IMR-90 (cell line): Measurements from ENCODE around the gene PDS5B. TPM values are rescaled to one million over a fixed set of nuclear protein-coding genes. Genes with fewer than 3 reads are reported as not detected.

ENCODE experiments used
- ATAC-seq: fragments of 200-7000 bp; cut with Tn5 transposase; 2 replicates; pipeline ENCODE4 v1.9.1; 2020; ENCODE audit warnings: low read depth, mild to moderate bottlenecking, moderate library complexity
- BruUV-seq: library from RNA; stranded (reverse); fragments of 400-500 nt; replicated peaks from 2 replicates; lab custom pipeline; 2021; lab: Mats Ljungman, UMichigan
- CTCF ChIA-PET: fragments of 300-600 bp; formaldehyde crosslinking; extraction: SDS; loops from one replicate; lab custom pipeline; 2021; ENCODE audit warnings: antibody characterized with exemption; lab: Yijun Ruan, JAX
- POLR2A ChIA-PET: fragments of 300-600 bp; sonication (Branson Sonifier 250); formaldehyde crosslinking; loops from one replicate; lab custom pipeline; 2022; ENCODE audit warnings: antibody characterized with exemption; ENCODE audit not compliant: unreplicated experiment; lab: Charles Lee
- DNase-seq: peaks from one replicate; pipeline ENCODE4 v3.0.0; 2013
- H2AFZ ChIP-seq: replicated peaks from 2 replicates; pipeline ENCODE3; 2013; ENCODE audit warnings: low read length, mild to moderate bottlenecking; ENCODE audit not compliant: poor library complexity
- H2AK5ac ChIP-seq: 2 replicates; pipeline ENCODE4 v1.6.1; 2013; ENCODE audit warnings: low read depth, low read length, inconsistent platforms
- H2AK9ac ChIP-seq: replicated peaks from 2 replicates; pipeline ENCODE3; 2013; ENCODE audit warnings: mild to moderate bottlenecking, low read depth, low read length, moderate library complexity; ENCODE audit not compliant: poor library complexity
- H2BK120ac ChIP-seq: 2 replicates; pipeline ENCODE4 v1.6.1; 2013; ENCODE audit warnings: low read depth, low read length, inconsistent platforms
- H2BK15ac ChIP-seq: 3 replicates; pipeline ENCODE4 v1.6.1; 2013; ENCODE audit warnings: low read depth, low read length, inconsistent platforms
- H2BK20ac ChIP-seq: 2 replicates; pipeline ENCODE4 v1.6.1; 2013; ENCODE audit warnings: low read depth, mild to moderate bottlenecking, inconsistent platforms, low read length, moderate library complexity
- H2BK5ac ChIP-seq: 2 replicates; pipeline ENCODE4 v1.6.1; 2013; ENCODE audit warnings: mild to moderate bottlenecking, low read depth, low read length, inconsistent platforms; ENCODE audit not compliant: poor library complexity, severe bottlenecking
- H3K14ac ChIP-seq: replicated peaks from 2 replicates; pipeline ENCODE4 v1.6.1; 2013; ENCODE audit warnings: low read depth, low read length, inconsistent platforms
- H3K18ac ChIP-seq: 2 replicates; pipeline ENCODE4 v1.6.1; 2013; ENCODE audit warnings: low read depth, low read length, control low read depth
- H3K23ac ChIP-seq: 2 replicates; pipeline ENCODE4 v1.6.1; 2013; ENCODE audit warnings: low read depth, low read length, inconsistent platforms
- H3K27ac ChIP-seq: 2 replicates; pipeline ENCODE4 v1.5.1; 2013; ENCODE audit warnings: mild to moderate bottlenecking, control low read depth, low read length; ENCODE audit not compliant: insufficient read depth
- H3K27me3 ChIP-seq: 2 replicates; pipeline ENCODE4 v1.6.1; 2013; ENCODE audit warnings: low read length; ENCODE audit not compliant: control insufficient read depth, insufficient read depth
- H3K36me3 ChIP-seq: 2 replicates; pipeline ENCODE4 v1.6.1; 2013; ENCODE audit warnings: low read length, mixed read lengths; ENCODE audit not compliant: control insufficient read depth, insufficient read depth
- H3K4ac ChIP-seq: 2 replicates; pipeline ENCODE4 v1.6.1; 2013; ENCODE audit warnings: low read depth, low read length, inconsistent platforms
- H3K4me1 ChIP-seq: 2 replicates; pipeline ENCODE4 v1.6.1; 2013; ENCODE audit warnings: low read length, mixed read lengths; ENCODE audit not compliant: control insufficient read depth, insufficient read depth
- H3K4me2 ChIP-seq: 2 replicates; pipeline ENCODE4 v1.6.1; 2013; ENCODE audit warnings: low read depth, mild to moderate bottlenecking, control low read depth, low read length, moderate library complexity
- H3K4me3 ChIP-seq: 2 replicates; pipeline ENCODE4 v1.5.1; 2013; ENCODE audit warnings: low read depth, mild to moderate bottlenecking, control low read depth, low read length, moderate library complexity; ENCODE audit not compliant: insufficient read depth
- H3K56ac ChIP-seq: 2 replicates; pipeline ENCODE4 v1.6.1; 2013; ENCODE audit warnings: low read length, inconsistent platforms; ENCODE audit not compliant: insufficient read depth; ENCODE audit errors: extremely low read depth
- H3K79me1 ChIP-seq, 2 experiments: 2 replicates each; pipeline ENCODE4 v1.6.1; 2013; ENCODE audit warnings: low read length in 2 of 2, inconsistent platforms in 1 of 2, low read depth in 1 of 2
- H3K9ac ChIP-seq: 2 replicates; pipeline ENCODE4 v1.6.1; 2013; ENCODE audit warnings: low read depth, low read length, control low read depth
- H3K9me1 ChIP-seq: 2 replicates; pipeline ENCODE4 v1.6.1; 2013; ENCODE audit warnings: low read length, inconsistent platforms; ENCODE audit not compliant: insufficient read depth
- H3K9me3 ChIP-seq: 2 replicates; pipeline ENCODE4 v1.6.1; 2013; ENCODE audit warnings: low read length; ENCODE audit not compliant: control insufficient read depth, insufficient read depth
- H4K20me1 ChIP-seq: 2 replicates; pipeline ENCODE4 v1.6.1; 2013; ENCODE audit warnings: low read length, inconsistent platforms; ENCODE audit not compliant: insufficient read depth
- H4K5ac ChIP-seq: 2 replicates; pipeline ENCODE4 v1.6.1; 2013; ENCODE audit warnings: mild to moderate bottlenecking, low read depth, low read length, control low read depth
- H4K8ac ChIP-seq, 2 experiments: 2 replicates each; pipeline ENCODE4 v1.6.1; 2013; ENCODE audit warnings: low read depth in 2 of 2, low read length in 2 of 2, control low read depth in 1 of 2, inconsistent platforms in 1 of 2
- H4K91ac ChIP-seq: 2 replicates; pipeline ENCODE4 v1.6.1; 2013; ENCODE audit warnings: low read depth, low read length, inconsistent platforms; ENCODE audit not compliant: insufficient read depth
- MAFK ChIP-seq: IDR thresholded peaks from 2 replicates; pipeline ENCODE4 v1.6.1; 2012; ENCODE audit warnings: low read depth, low read length, improper control_type of control experiment
- MXI1 ChIP-seq: IDR thresholded peaks from 2 replicates; pipeline ENCODE4 v1.6.1; 2012; ENCODE audit warnings: low read depth, mild to moderate bottlenecking, low read length, moderate library complexity, borderline replicate concordance
- RAD21 ChIP-seq: IDR thresholded peaks from 2 replicates; pipeline ENCODE4 v1.6.1; 2012; ENCODE audit warnings: low read length, improper control_type of control experiment
- RFX5 ChIP-seq: IDR thresholded peaks from 2 replicates; pipeline ENCODE4 v1.8.0; 2012; ENCODE audit warnings: low read depth, mild to moderate bottlenecking, low read length, moderate library complexity
- WGBS, 2 experiments: methylation state at CpG; one replicate each; pipeline versions ENCODE4 v1.1.5 to v1.1.7; 2013; ENCODE audit warnings: missing lambda C conversion rate in 2 of 2; ENCODE audit not compliant: insufficient read length in 1 of 2; ENCODE audit errors: extremely low coverage in 2 of 2; 5-methylcytosine and 5-hydroxymethylcytosine counted together
- dilution Hi-C: fragments of 300-500 bp; cut with HindIII; formaldehyde crosslinking; loops from one replicate; pipeline ENCODE4 v1.14.3; 2018; ENCODE audit warnings: low sequenced_read_pairs; ENCODE audit not compliant: unreplicated experiment
- in situ Hi-C: fragments of 300-500 bp; cut with MboI; formaldehyde crosslinking; loops from 3 replicates; pipeline ENCODE4 v1.14.3; 2019; ENCODE audit warnings: low sequenced_read_pairs, inconsistent platforms, mixed read lengths
- intact Hi-C: fragments of 100-400 bp; cut with micrococcal nuclease; formaldehyde crosslinking; loops from 2 replicates; pipeline ENCODE4 v1.10.0; 2022
- polyA plus RNA-seq, 3 experiments: library from polyadenylated mRNA; depleted of rRNA; stranded (reverse); fragments of >200 nt; gene quantifications; 2 replicates each; pipeline ENCODE4 v1.2.3, GENCODE V29; 2012; ENCODE audit warnings: low replicate concordance in 1 of 3
- total RNA-seq: library from RNA; depleted of rRNA; stranded (reverse); fragments of >200 nt; gene quantifications from 2 replicates; pipeline ENCODE4 v1.2.3, GENCODE V29; 2012

The PDS5B gene
- total and polyA plus RNA-seq, 2 of the 4 experiments (the other 2 are of a cell fraction), result 6.2 to 20.1 TPM

- H2BK20ac ChIP-seq, result no peak overlapping the region
- no peak overlapping the region for H2AK9ac ChIP-seq
- H3K27me3 ChIP-seq, result peaks cover 2% of the 10 kb centered on the region; the same call in 1 of the 2 replicates
- no CpG with 5 or more reads among the region's 2 CpGs for WGBS, 2 experiments
- H3K27ac ChIP-seq, result no peak overlapping the region
- ChIA-PET CTCF (no interaction called here), POLR2A (no interaction called here)
- H3K23ac ChIP-seq, result no peak overlapping the region
- H2AK5ac ChIP-seq, result no peak overlapping the region
- no peaks in the 10 kb centered on the region for H3K36me3 ChIP-seq
- no peak overlapping the region for H3K9ac ChIP-seq
- ATAC-seq (no peak), DNase-seq (no peak)
- H4K8ac ChIP-seq, result no peak overlapping the region
- no peak overlapping the region for H2BK120ac ChIP-seq
- no peak overlapping the region for H3K56ac ChIP-seq
- in situ Hi-C loops, result no loop called here
- TF ChIP-seq MAFK (no peak), RAD21 (no peak), RFX5 (no peak), MXI1 (no peak)
- no peak overlapping the region for H4K5ac ChIP-seq
- H3K4ac ChIP-seq, result no peak overlapping the region
- no TSS peak for BruUV-seq
- H2BK15ac ChIP-seq, result no peak overlapping the region
- H3K4me1 ChIP-seq, result no peaks in the 10 kb centered on the region
- no peak overlapping the region for H3K18ac ChIP-seq
- H3K14ac ChIP-seq, result no peak overlapping the region
- H2BK5ac ChIP-seq, result no peak overlapping the region
- dilution Hi-C loops, result no loop called here
- H3K4me3 ChIP-seq, result no peak overlapping the region
- H2AFZ ChIP-seq, result no peak overlapping the region
- no peaks in the 10 kb centered on the region for H3K79me1 ChIP-seq
- no peak overlapping the region for H4K91ac ChIP-seq
- no peaks in the 10 kb centered on the region for H4K20me1 ChIP-seq
- no peaks in the 10 kb centered on the region for H3K9me1 ChIP-seq
- intact Hi-C loops, result no loop called here
- no peak overlapping the region for H3K4me2 ChIP-seq
- H3K9me3 ChIP-seq, result no peaks in the 10 kb centered on the region
Measured at GRCh38 chr13:32545083-32545482, 41.2 kb upstream of the PDS5B start.
